ENCODE measurements around the gene ABCF2. TPM values are rescaled to one million over a fixed set of nuclear protein-coding genes. Genes with fewer than 3 reads are reported as not detected.

Gene ABCF2
- total and polyA plus RNA-seq, 10 donors, result 9.2 to 30.0 (median 27.0) TPM

- 79 to 93% (median 86%) methylated on average over 1 of the region's 1 CpG for WGBS, 5 donors
- Histone ChIP-seq H3K9me3 (peaks cover 0 to 3% (median 0%) of the 10 kb centered on the region in 8 donors), H3K27ac (no peak overlapping the region), H3K27me3 (replicated peaks in 1 of 7) (peaks cover 0 to 72% (median 18%) of the 10 kb centered on the region in 7 donors), H3K36me3 (no peaks in the 10 kb centered on the region), H3K4me3 (no peak overlapping the region), H3K4me1 (peaks cover 0 to 8% (median 0%) of the 10 kb centered on the region in 6 donors)
- DNase-seq, result no peak
- intact Hi-C loops (cut with DNase I; ENCODE audit: low total_unique reads), result no loop called here
- no peak for TF ChIP-seq POLR2AphosphoS5 (IDR thresholded peaks at IDR 0.05)
- no peak for TF ChIP-seq CTCF (IDR thresholded peaks at IDR 0.05 in 8 of 11, conservative IDR thresholded peaks at IDR 0.05 in 3 of 11)
- TF ChIP-seq POLR2A (IDR thresholded peaks at IDR 0.05), result no peak
Observed at GRCh38 chr7:151177310-151177709, 49.7 kb downstream of the ABCF2 start.

DNA sequence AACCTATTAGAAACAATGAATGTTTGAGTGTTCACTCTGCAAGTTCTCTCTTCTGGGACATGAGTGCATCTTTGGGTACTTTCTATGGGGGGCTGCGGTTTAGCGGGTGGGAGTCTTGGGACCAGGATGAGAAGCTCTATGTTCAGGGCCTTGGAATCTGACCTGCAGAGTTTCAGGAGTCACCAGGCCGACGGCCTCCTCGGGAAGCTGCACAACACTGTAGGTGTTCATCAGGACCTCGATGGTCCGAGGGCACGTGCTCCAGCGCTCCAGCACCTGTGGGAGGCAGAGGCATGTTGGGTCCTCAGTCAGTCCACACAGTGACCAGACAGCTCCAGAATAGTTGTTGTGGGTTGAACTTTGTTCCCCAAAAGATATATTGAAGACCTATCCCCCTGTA is 50.6 kb downstream of the ABCF2 start:
- peaks cover 0 to 81% (median 18%) of the 10 kb centered on the region in 7 donors for H3K27me3 ChIP-seq (replicated peaks in 1 of 7)
- intact Hi-C loops (cut with DNase I; ENCODE audit: low total_unique reads), result no loop called here

DNA sequence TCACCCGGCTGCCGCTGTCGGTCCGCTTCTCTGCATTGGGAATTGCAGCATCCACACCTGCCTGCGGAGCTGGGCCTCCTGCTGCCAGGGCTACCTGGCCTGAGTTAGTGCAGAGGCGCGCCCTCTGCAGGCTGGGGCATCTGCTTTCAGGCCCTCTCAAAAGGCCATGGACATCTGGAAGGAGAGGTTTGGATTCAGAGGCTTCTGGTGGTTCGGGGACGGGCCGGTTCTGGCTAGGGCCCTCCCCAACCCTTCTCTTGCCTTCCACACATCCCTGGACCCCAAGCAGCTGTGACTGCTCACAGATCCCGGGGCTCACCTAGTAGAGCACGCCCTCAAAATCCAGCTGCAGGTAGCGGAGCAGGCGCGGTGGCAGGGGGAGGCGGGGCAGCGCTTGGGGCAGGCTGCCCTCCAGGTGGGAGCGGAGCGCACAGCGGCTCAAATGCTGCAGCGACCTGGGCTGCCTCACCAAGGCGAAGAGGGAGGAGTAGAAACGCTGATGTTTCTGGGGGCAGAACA is 51.2 kb downstream of the ABCF2 start:
- H3K27ac ChIP-seq, result no peak overlapping the region
- H3K36me3 ChIP-seq, result no peaks in the 10 kb centered on the region
- peaks cover 0 to 80% (median 18%) of the 10 kb centered on the region in 7 donors for H3K27me3 ChIP-seq (replicated peaks in 1 of 7)
- TF ChIP-seq CTCF (IDR thresholded peaks at IDR 0.05 in 8 of 11, conservative IDR thresholded peaks at IDR 0.05 in 3 of 11) (no peak), POLR2AphosphoS5 (IDR thresholded peaks at IDR 0.05) (no peak), POLR2A (IDR thresholded peaks at IDR 0.05) (no peak)
- DNase-seq, result no peak
- WGBS, 5 donors, result 80 to 88% (median 83%) methylated on average over 19 to 23 of the region's 23 CpGs
- H3K4me3 ChIP-seq, result no peak overlapping the region
- peaks cover 0 to 3% (median 0%) of the 10 kb centered on the region in 8 donors for H3K9me3 ChIP-seq
- H3K4me1 ChIP-seq, result peaks cover 0 to 9% (median 0%) of the 10 kb centered on the region in 6 donors
- intact Hi-C loops (cut with DNase I; ENCODE audit: low total_unique reads), result no loop called here

More for the DNA sequence above, 50.6 kb downstream of the ABCF2 start:
- H3K4me1 ChIP-seq, result peaks cover 0 to 9% (median 0%) of the 10 kb centered on the region in 6 donors
- no peaks in the 10 kb centered on the region for H3K36me3 ChIP-seq
- TF ChIP-seq POLR2AphosphoS5 (IDR thresholded peaks at IDR 0.05), result no peak
- no peak for TF ChIP-seq CTCF (IDR thresholded peaks at IDR 0.05 in 8 of 11, conservative IDR thresholded peaks at IDR 0.05 in 3 of 11)
- no peak for TF ChIP-seq POLR2A (IDR thresholded peaks at IDR 0.05)
- DNase-seq, result no peak
- H3K4me3 ChIP-seq, result no peak overlapping the region
- WGBS, 5 donors, result 88 to 97% (median 90%) methylated on average over 8 to 9 of the region's 9 CpGs
- H3K27ac ChIP-seq, result no peak overlapping the region
- H3K9me3 ChIP-seq, result peaks cover 0 to 3% (median 0%) of the 10 kb centered on the region in 8 donors

DNA sequence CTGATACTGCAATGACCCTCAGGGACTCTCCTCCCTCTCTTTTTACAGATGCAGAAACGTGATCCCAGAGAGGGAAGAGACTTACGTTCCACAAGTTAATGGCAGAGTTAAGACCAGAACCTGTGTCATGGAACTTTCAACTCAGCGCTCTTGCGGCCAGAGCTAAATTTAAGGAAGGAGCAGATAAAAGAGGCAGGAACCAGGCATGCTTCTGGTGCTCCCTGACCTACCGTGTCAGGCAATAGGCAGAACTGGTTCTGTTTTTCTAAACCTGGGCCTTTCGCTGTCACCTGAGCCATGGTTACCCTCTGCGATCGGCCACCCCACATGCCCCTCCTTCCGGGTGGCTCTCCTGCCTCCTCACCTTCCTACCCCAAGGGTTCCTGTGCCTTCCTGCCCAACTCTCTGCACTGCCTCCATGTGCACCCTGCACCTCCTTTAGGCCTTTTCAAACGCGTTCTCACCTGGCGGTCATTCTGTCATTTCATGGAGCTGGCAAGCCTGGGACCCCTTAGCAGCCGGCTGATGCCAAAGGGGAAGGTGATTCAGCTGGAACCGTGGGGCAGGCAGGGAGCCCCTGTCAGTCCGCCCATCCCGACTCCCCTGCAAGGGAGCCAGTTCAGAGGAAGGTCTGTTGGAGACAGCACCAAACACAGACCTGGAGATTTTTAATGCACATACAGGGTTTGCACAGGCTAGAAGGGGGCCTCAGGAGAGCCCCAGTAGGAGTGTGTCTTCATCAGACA is 51.8 kb downstream of the ABCF2 start:
- no peak for DNase-seq
- Histone ChIP-seq H3K36me3 (no peaks in the 10 kb centered on the region), H3K27ac (no peak overlapping the region), H3K9me3 (peaks cover 0 to 3% (median 0%) of the 10 kb centered on the region in 8 donors), H3K4me3 (no peak overlapping the region), H3K27me3 (replicated peaks in 1 of 7) (peaks cover 0 to 84% (median 18%) of the 10 kb centered on the region in 7 donors), H3K4me1 (peaks cover 0 to 9% (median 0%) of the 10 kb centered on the region in 6 donors)
- WGBS, 5 donors, result 75 to 82% (median 79%) methylated on average over 16 of the region's 16 CpGs
- no peak for TF ChIP-seq POLR2AphosphoS5 (IDR thresholded peaks at IDR 0.05)
- no peak for TF ChIP-seq CTCF (IDR thresholded peaks at IDR 0.05 in 8 of 11, conservative IDR thresholded peaks at IDR 0.05 in 3 of 11)
- no peak for TF ChIP-seq POLR2A (IDR thresholded peaks at IDR 0.05)
- intact Hi-C loops (cut with DNase I; ENCODE audit: low total_unique reads), result no loop called here

Data from spleen (tissue), 11 donors.